SK-N-SH (cell line): Measurements from ENCODE around the gene STT3B.

Source experiments
- CHD2 ChIP-seq: fragments of 150-350 bp; IDR thresholded peaks from 2 replicates; pipeline ENCODE4 v1.6.1; 2018; ENCODE audit warnings: low read length; ENCODE audit not compliant: partially characterized antibody
- CTCF ChIP-seq: fragments of 200-600 bp; sonication (generic); IDR thresholded peaks from 2 replicates; pipeline ENCODE4 v1.6.1; 2017; ENCODE audit warnings: antibody characterized with exemption, mild to moderate bottlenecking, moderate library complexity
- ELF1 ChIP-seq: IDR thresholded peaks from 2 replicates; pipeline ENCODE4 v1.4.0; 2012
- EP300 ChIP-seq, 2 experiments: IDR thresholded peaks; 2 replicates each; pipeline versions ENCODE4 v1.4.0 to v1.6.1; 2012; ENCODE audit warnings: borderline replicate concordance in 1 of 2, low read depth in 1 of 2, low read length in 1 of 2
- NRF1 ChIP-seq: IDR thresholded peaks from 2 replicates; pipeline ENCODE4 v1.6.1; 2012; ENCODE audit warnings: low read depth, mild to moderate bottlenecking, low read length
- PBX3 ChIP-seq: IDR thresholded peaks from 2 replicates; pipeline ENCODE4; 2012
- POLR2AphosphoS5 ChIP-seq: IDR thresholded peaks from 2 replicates; pipeline ENCODE4 v1.6.1; 2012; ENCODE audit warnings: low read depth, low read length
- SMC3 ChIP-seq: IDR thresholded peaks from 2 replicates; pipeline ENCODE4 v1.6.1; 2012; ENCODE audit warnings: low read depth, low read length, improper control_type of control experiment
- TAF1 ChIP-seq: IDR thresholded peaks from 2 replicates; pipeline ENCODE4 v1.6.1; 2012; ENCODE audit warnings: low read depth, mild to moderate bottlenecking, low read length, moderate library complexity, borderline replicate concordance
- TEAD4 ChIP-seq: IDR thresholded peaks from 2 replicates; pipeline ENCODE4 v1.4.0; 2012; ENCODE audit warnings: mild to moderate bottlenecking, borderline replicate concordance; ENCODE audit not compliant: insufficient read depth
- TF ChIP-seq, protein P1 (sequence below): fragments of 150-350 bp; IDR thresholded peaks from 2 replicates; pipeline ENCODE4 v1.6.1; 2017; ENCODE audit warnings: antibody characterized with exemption, low read length, low read depth, borderline replicate concordance

- TF ChIP-seq CTCF (no peak), POLR2AphosphoS5 (no peak), SMC3 (no peak), PBX3 (no peak), TEAD4 (no peak), NRF1 (no peak), TAF1 (no peak), ELF1 (no peak), CHD2 (no peak), EP300 (IDR thresholded peaks at IDR 0.05; ENCODE audit: borderline replicate concordance in 1 of 2, low read depth in 1 of 2, low read length in 1 of 2) (no peak)
- TF ChIP-seq, protein P1, sequence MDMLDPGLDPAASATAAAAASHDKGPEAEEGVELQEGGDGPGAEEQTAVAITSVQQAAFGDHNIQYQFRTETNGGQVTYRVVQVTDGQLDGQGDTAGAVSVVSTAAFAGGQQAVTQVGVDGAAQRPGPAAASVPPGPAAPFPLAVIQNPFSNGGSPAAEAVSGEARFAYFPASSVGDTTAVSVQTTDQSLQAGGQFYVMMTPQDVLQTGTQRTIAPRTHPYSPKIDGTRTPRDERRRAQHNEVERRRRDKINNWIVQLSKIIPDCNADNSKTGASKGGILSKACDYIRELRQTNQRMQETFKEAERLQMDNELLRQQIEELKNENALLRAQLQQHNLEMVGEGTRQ = no peak
Measured at GRCh38 chr3:31579828-31580227, 47.1 kb downstream of the STT3B start.
